Lower leg skin (tissue), 4 donors: ENCODE measurements around the gene MKNK1. TPM values are rescaled to one million over a fixed set of nuclear protein-coding genes. Genes with fewer than 3 reads are reported as not detected.

ENCODE experiments used
- DNase-seq, 2 donors: peaks; one replicate each; pipeline ENCODE4 v3.0.0-alpha.2; 2019; ENCODE audit warnings: low spot score in 2 of 2
- H3K4me3 ChIP-seq: fragments of 200-600 bp; sonication (generic); 2 replicates; pipeline ENCODE4 v1.5.1; 2017; ENCODE audit warnings: mild to moderate bottlenecking, low read depth; ENCODE audit not compliant: poor library complexity, severe bottlenecking
- POLR2A ChIP-seq, 2 donors: fragments of 450-650 bp; IDR thresholded peaks; one replicate each; pipeline ENCODE4 v1.6.1; 2016 to 2017; ENCODE audit warnings: antibody characterized with exemption in 2 of 2, mild to moderate bottlenecking in 1 of 2, moderate library complexity in 1 of 2
- WGBS, 2 donors: methylation state at CpG; one replicate each; pipeline ENCODE4 v1.1.5; 2018; 5-methylcytosine and 5-hydroxymethylcytosine counted together
- intact Hi-C: fragments of 100-400 bp; cut with DNase I; formaldehyde crosslinking; loops from one replicate; pipeline ENCODE4 v1.15.0; 2023; ENCODE audit warnings: low total_unique reads
- total RNA-seq, 4 donors: library from RNA; depleted of rRNA; stranded (reverse); fragments of >200 nt; gene quantifications; one replicate each; pipeline ENCODE4 v1.1.0, GENCODE V29; 2016
- TF ChIP-seq, protein P1 (sequence below), 3 donors: fragments of 450-650 bp; IDR thresholded peaks; one replicate each; pipeline ENCODE4 v1.5.1; 2016; ENCODE audit warnings: antibody characterized with exemption in 3 of 3, mild to moderate bottlenecking in 3 of 3, moderate library complexity in 2 of 3

The MKNK1 gene
- total RNA-seq, 4 donors from 2014 or later = 9.6 to 23.0 (median 13.7) TPM

DNA sequence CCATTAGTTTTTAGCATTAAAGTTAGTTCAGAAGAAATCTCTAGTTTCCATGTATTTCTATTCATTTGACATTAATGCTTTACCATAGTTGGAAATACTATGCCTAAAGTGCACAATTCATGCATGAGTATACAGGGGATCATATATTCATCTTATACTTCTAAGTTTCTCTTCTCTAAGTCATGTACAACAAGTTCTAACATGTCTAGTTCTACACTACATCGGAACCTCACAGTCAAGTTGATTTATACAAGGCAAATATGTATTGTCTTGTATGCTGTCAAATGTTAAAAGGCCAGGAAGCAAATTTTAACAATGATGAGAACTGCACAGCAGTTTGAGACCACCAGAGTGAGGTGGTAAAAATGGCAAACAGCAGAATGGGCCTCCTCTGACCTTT is 35.5 kb upstream of the MKNK1 start:
- TF ChIP-seq POLR2A (IDR thresholded peaks at IDR 0.05) = no peak
- TF ChIP-seq, protein P1, sequence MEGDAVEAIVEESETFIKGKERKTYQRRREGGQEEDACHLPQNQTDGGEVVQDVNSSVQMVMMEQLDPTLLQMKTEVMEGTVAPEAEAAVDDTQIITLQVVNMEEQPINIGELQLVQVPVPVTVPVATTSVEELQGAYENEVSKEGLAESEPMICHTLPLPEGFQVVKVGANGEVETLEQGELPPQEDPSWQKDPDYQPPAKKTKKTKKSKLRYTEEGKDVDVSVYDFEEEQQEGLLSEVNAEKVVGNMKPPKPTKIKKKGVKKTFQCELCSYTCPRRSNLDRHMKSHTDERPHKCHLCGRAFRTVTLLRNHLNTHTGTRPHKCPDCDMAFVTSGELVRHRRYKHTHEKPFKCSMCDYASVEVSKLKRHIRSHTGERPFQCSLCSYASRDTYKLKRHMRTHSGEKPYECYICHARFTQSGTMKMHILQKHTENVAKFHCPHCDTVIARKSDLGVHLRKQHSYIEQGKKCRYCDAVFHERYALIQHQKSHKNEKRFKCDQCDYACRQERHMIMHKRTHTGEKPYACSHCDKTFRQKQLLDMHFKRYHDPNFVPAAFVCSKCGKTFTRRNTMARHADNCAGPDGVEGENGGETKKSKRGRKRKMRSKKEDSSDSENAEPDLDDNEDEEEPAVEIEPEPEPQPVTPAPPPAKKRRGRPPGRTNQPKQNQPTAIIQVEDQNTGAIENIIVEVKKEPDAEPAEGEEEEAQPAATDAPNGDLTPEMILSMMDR (IDR thresholded peaks at IDR 0.05) = no peak
- intact Hi-C loops = no loop called here
- no peak overlapping the region for H3K4me3 ChIP-seq
- WGBS, 2 donors = 31 to 53% methylated on average over 1 of the region's 1 CpG
- no peak for DNase-seq

DNA sequence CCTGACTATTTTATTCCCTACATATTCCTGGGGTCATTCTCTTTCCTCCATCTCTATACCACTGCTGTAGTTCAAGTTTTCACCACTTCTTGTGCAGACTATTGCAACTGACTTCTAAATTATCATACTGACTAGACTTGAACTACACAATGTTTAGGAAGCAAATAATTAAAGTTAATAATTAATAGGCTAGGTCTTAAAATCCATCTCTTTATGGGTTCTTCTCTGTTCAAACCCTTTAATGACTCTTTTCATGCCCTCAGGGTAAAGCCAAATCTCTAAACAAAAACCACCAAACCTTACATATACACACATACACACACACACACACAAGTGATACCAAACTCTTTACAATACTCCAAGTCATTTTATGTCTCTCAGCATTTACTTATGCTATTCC is 34.9 kb upstream of the MKNK1 start:
- H3K4me3 ChIP-seq = no peak overlapping the region
- TF ChIP-seq, protein P1 (IDR thresholded peaks at IDR 0.05) = no peak
- TF ChIP-seq POLR2A (IDR thresholded peaks at IDR 0.05) = no peak
- DNase-seq = no peak
- intact Hi-C loops = no loop called here

DNA sequence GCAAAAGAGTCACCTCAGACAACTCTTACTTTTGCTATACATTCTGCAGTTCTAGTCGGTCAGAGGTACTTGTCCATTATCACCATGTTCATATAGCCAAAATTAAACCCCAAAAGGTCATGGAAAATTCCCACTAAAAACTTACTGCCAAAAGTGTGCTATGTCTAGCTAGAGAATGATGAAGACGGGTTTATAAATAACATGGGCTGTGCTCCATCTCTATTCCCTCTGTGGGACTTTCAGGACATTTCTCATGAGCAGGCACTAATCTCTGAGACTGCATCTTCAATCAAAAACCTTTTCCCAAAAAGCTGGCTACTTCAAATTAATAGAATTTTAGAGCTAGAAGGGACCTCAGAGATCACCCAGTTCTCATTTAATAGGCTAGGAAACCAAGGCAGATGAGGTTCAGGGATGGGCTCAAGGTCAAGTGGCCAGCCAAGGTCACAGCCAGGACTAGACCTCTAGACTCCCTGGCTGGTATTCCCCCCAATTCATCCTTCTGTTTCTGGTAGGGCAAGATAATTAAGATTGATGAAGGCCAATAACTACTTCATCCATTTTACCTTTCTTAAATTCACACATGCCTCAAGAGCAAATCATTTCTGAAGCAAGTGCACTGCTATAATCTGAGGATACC is 33.5 kb upstream of the MKNK1 start:
- DNase-seq = no peak
- WGBS, 2 donors = 33 to 37% methylated on average over 2 of the region's 2 CpGs
- TF ChIP-seq, protein P1 (IDR thresholded peaks at IDR 0.05) = no peak
- no peak for TF ChIP-seq POLR2A (IDR thresholded peaks at IDR 0.05)
- intact Hi-C loops = no loop called here
- no peak overlapping the region for H3K4me3 ChIP-seq

DNA sequence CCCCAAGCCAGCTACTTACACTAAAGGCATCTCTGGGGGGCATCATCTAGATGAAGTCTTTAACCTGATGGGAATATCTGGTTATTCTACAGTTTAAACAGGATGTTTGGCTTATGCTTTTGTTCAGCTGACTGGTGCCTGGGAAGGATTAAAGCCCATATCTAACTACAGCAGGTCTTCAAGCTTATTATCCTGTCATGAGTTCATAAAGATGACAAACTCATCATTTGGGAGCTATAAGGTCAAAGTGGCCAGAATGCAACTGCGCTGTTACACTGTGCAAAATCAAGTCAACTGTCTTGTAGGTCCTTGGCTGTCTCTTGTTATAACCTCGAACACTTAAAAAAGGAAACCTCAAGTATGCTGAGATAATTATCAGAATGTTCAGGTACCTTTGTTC is 31.1 kb upstream of the MKNK1 start:
- no peak overlapping the region for H3K4me3 ChIP-seq
- intact Hi-C loops = no loop called here
- DNase-seq = no peak
- TF ChIP-seq, protein P1 (IDR thresholded peaks at IDR 0.05) = no peak
- TF ChIP-seq POLR2A (IDR thresholded peaks at IDR 0.05) = no peak
- WGBS, 2 donors = 95 to 97% methylated on average over 2 of the region's 2 CpGs

DNA sequence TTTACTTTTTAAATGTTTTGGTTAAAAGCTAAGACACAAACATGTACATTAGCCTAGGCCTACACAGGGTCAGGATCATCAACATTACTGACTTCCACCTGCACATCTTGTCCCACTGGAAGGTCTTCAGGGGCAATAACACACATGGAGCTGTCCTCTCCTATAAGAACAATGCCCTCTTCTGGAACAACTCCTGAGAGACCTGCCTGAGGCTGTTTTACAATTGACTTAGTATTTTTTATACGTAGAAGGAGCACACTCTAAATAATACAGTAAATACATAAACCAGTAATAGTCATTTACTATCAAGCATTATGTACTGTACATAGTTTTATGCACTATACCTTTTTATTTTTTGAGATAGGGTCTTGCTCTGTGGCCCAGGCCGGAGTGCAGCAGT is 26.7 kb upstream of the MKNK1 start:
- WGBS, 2 donors = 83 to 91% methylated on average over 2 of the region's 2 CpGs

More for the DNA sequence above, 26.7 kb upstream of the MKNK1 start:
- TF ChIP-seq, protein P1 (IDR thresholded peaks at IDR 0.05) = no peak
- no peak for TF ChIP-seq POLR2A (IDR thresholded peaks at IDR 0.05)
- intact Hi-C loops = no loop called here
- H3K4me3 ChIP-seq = no peak overlapping the region
- no peak for DNase-seq
